NCI-H2196 (cell line): ENCODE data around the gene ACSM3.
"Not testable (repeated sequence)": the region's sequence is repeated elsewhere in the genome, so short reads cannot be mapped to it uniquely, and the experiment has no call there.

Source experiments
- DNase-seq: peaks from one replicate; lab custom pipeline; 2025; ENCODE audit not compliant: unreplicated experiment; lab: John Stamatoyannopoulos, UW

Gene ACSM3

DNA sequence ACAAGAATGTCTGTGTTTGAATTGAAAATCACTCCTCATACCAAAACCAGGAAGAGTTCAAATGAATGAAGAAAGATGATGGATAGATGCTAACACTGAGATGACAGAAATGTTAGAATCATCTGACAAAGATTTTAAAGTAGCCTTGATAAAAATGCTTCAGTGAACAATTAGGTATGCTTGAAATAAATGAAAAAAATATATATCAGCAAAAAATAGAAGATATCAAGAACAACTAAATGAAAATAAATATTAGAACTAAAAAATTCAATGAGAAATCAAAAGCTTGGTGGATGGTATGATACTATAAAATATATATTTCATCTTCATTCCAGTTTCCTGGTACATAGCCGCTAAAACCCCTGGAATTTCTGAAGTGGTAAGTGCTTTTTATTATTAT, 8.6 kb upstream of the ACSM3 start:
- no peak for DNase-seq

DNA sequence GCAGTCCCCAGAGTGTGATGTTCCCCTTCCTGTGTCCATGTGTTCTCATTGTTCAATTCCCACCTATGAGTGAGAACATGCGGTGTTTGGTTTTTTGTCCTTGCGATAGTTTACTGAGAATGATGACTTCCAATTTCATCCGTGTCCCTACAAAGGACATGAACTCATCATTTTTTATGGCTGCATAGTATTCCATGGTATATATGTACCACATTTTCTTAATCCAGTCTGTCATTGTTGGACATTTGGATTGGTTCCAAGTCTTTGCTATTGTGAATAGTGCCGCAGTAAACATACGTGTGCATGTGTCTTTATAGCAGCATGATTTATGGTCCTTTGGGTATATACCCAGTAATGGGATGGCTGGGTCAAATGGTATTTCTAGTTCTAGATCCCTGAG, 8.0 kb upstream of the ACSM3 start:
- not testable (repeated sequence) for DNase-seq

DNA sequence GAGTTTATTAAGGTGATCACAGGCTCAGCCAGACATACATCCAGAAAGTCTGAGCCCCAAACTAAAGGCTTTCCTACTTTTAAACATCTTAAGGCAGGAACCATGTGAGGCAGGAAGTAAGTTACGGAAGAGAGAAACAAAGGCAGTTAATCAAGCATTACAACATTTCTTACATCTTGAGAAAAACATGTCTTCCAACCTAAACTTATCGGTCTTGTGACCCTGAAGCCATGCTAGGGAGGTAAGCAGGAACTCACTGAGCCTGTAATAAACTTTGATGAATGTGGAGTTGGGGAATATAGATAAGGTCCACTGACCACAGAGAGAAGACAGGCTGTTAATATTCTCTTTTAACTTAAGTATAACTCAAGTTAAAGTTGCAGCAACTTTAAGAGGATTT, 3.5 kb upstream of the ACSM3 start:
- no peak for DNase-seq

GRCh38 chr16:20761175-20761574, 2.6 kb upstream of the ACSM3 start:
- no peak for DNase-seq

- no peak for DNase-seq
These were observed 1.2 kb upstream of the ACSM3 start for GRCh38 chr16:20762404-20763123.

- not testable (repeated sequence) for DNase-seq
These were observed 634 bp downstream of the ACSM3 start for GRCh38 chr16:20764448-20764847.

DNA sequence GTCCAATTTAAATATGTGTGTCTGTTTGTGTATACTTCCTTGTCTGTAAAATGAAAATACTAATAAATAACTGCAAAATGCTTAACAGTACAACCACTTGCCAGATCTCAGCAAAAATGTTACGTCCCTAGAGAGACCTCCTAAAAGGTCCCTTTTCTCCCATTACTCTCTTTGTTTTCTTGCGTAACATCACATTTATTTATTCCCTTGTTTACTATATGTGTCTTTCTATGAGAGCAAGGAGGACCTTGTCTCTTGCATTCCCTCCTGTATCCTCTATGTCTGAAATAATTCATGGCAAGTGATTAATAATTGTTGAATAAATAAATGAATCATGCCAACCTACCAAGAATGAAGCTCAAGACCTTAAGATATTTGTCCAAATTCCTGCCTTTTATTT, 1.9 kb downstream of the ACSM3 start:
- no peak for DNase-seq

DNA sequence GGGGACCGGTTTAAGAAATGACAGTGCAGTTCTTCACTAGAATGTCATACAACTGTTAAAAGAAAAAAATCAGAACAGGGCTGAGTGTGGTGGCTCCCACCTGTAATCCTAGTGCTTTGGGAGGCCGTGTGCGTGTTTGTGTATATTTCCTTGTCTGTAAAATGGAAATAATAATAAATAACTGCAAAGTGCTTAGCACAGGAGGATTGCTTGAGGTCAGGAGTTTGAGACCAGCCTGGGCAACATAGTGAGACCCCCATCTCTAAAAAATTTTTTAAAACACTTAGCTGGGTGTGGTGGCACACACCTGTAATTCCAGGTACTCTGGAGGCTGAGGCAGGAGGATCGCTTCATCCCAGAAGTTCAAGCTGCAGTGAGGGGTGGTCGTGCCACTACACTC, 2.5 kb downstream of the ACSM3 start:
- DNase-seq, result no peak

GRCh38 chr16:20767577-20767976, 3.8 kb downstream of the ACSM3 start:
- no peak for DNase-seq

- DNase-seq, result no peak
These were observed 4.3 kb downstream of the ACSM3 start for GRCh38 chr16:20768121-20768520.

- DNase-seq, result no peak
These were observed 5.0 kb downstream of the ACSM3 start for GRCh38 chr16:20768818-20769217.

DNA sequence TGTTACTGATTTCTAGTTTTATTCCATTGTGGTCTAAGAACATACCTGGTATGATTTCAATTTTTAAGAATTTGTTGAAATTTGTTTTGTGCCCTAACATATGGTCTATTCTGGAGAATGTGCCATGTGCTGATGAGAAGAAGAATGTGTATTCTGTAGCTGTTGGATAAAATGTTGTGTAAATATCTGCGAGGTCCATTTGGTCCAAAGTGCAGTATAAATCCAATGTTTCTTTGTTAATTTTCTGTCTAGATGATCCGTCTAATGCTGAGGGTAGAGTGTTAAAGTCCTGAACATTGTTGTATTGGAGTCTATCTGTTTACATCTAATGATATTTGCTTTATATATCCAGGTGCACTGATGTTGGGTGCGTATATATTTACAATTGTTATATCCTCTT, 9.9 kb downstream of the ACSM3 start:
- no peak for DNase-seq

GRCh38 chr16:20774703-20775362, 11.0 kb downstream of the ACSM3 start:
- peak; percentile 51 for DNase-seq

- no peak for DNase-seq
These were observed 17.9 kb downstream of the ACSM3 start for GRCh38 chr16:20781697-20782096.

DNA sequence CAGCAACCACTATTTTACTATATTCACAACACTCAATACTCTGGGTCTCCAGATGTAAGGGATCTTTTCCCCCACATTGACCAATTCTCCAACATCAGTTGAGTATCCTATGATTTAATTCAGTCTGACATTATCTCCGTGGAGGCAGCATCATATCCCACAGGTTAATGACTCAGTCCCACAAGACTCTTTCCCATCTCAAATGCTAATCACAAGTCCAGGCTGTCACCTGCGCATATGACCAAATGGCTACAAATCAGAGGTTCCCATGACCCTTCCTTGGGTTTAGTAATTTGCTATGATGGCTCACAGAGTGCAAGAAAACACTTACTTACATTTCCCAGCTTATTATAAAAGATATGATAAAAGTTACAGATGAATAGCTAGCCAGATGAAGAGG, 18.7 kb downstream of the ACSM3 start:
- no peak for DNase-seq

DNA sequence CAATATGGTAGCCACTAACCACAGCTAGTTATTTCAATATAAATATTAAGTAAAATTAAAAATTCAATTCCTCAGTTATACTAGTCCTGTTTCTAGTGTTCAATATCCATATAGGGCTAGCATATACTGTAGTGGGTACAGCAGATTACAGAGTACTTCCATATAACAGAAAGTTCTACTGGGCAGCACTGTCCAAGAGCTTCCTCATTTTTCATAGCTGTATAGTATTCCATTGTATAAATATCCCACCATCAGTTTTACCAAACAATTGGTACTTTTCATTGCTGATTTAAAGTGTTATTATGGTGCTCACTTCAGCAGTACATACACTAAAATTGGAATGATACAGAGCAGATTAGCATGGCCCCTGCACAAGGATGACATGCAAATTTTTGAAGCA, 20.4 kb downstream of the ACSM3 start:
- no peak for DNase-seq

DNA sequence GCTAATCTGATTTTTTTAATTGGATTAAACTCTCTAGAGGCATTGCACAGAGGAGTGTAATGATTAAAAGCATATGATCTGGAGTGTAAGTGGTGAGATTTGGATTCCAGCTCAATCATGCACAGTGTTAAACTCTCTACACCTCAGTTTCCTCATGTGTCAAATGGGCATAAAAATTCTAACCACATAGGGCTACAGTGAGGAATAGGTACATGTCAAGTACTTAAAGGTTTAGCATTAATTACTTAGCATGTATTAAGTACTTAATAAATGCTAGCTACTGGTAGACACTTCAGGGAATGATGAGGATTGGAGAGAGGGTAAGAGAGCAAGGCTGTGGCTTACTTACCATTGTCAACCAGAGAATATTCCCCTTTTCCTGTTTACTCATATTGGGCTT, 25.3 kb downstream of the ACSM3 start:
- no peak for DNase-seq

- no peak for DNase-seq
These were observed 28.3 kb downstream of the ACSM3 start for GRCh38 chr16:20791923-20792612.

DNA sequence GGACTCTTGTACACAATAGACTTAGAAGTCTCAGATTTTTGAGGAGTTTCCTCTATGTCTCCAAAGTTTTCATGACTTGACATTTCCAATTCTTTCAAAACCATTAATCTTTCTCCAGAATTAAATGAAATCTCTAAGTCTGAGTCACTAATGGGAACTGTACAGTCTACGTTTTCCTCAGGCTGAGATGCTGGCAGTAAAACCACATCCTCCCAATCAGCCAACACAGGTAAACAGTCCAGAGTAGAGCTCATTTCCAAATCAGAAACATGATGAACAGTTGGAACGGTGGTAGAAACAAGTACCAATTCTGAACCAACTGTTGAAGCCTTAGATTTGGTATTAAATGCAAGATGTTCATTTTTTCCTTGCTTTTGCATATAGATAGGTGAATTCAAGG, 34.5 kb downstream of the ACSM3 start:
- no peak for DNase-seq

GRCh38 chr16:20799599-20799998, 35.8 kb downstream of the ACSM3 start:
- peak; percentile 2 for DNase-seq

DNA sequence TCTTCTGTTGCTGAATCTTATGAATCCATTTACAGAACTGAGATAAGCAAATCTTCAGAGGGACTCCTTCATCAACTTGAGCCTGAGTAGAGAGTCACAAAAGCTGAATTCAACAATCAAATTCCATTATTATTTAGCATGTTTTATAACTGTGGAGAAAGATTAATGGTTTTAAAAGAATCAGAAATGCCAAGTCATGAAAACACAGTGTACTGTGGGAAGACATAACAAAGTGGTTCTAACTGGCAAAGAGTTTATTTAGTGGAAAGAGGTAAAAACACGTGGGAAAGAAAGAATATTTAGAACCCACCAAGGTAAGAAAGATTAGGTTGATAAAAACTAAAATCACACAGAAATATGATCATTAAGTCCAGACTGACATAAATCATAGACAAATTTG, 37.5 kb downstream of the ACSM3 start:
- no peak for DNase-seq

- DNase-seq, result no peak
These were observed 39.4 kb downstream of the ACSM3 start for GRCh38 chr16:20803192-20803560.
